Measurements from ENCODE around the gene CEP89.
"Not testable (repeated sequence)": the region's sequence is repeated elsewhere in the genome, so short reads cannot be mapped to it uniquely, and the experiment has no call there.

Gene CEP89

GRCh38 chr19:32971715-32972540 lies at the start of gene CEP89, which contains the start of gene FAAP24:
Gene CEP89, minus strand, starts transcription at chr19:32971958. Its CDS starts 84 bp downstream, at chr19:32971874.
Gene FAAP24, plus strand, starts transcription at chr19:32972242. Its CDS starts 955 bp downstream, at chr19:32973197.
- peak; percentile 99 for DNase-seq

- not testable (repeated sequence) for DNase-seq
These were observed 39.1 kb upstream of the CEP89 start for GRCh38 chr19:33010891-33011290.

- DNase-seq, result no peak
These were observed 37.0 kb upstream of the CEP89 start for GRCh38 chr19:33008738-33009137.

GRCh38 chr19:33005440-33005839 lies 33.7 kb upstream of the CEP89 start:
- DNase-seq, result no peak

- not testable (repeated sequence) for DNase-seq
These were observed 31.8 kb upstream of the CEP89 start for GRCh38 chr19:33003424-33004024.

GRCh38 chr19:33002126-33002865 lies 30.5 kb upstream of the CEP89 start:
- not testable (repeated sequence) for DNase-seq

GRCh38 chr19:33000910-33001309 lies 29.2 kb upstream of the CEP89 start:
- no peak for DNase-seq

GRCh38 chr19:33000510-33000909 lies 28.8 kb upstream of the CEP89 start:
- DNase-seq, result peak; percentile 5

GRCh38 chr19:32998722-32999121 lies 27.0 kb upstream of the CEP89 start:
- no peak for DNase-seq

GRCh38 chr19:32997716-32998355 lies 26.1 kb upstream of the CEP89 start:
- no peak for DNase-seq

GRCh38 chr19:32997061-32997464 lies 25.3 kb upstream of the CEP89 start:
- not testable (repeated sequence) for DNase-seq

- DNase-seq, result not testable (repeated sequence)
These were observed 24.2 kb upstream of the CEP89 start for GRCh38 chr19:32995966-32996365.

GRCh38 chr19:32988724-32989123 lies 17.0 kb upstream of the CEP89 start:
- DNase-seq, result no peak

GRCh38 chr19:32988254-32988653 lies 16.5 kb upstream of the CEP89 start:
- not testable (repeated sequence) for DNase-seq

- not testable (repeated sequence) for DNase-seq
These were observed 10.7 kb upstream of the CEP89 start for GRCh38 chr19:32982488-32982887.

GRCh38 chr19:32979807-32980206 lies 8.0 kb upstream of the CEP89 start:
- not testable (repeated sequence) for DNase-seq

- not testable (repeated sequence) for DNase-seq
These were observed 6.1 kb upstream of the CEP89 start for GRCh38 chr19:32977813-32978212.

GRCh38 chr19:32977280-32977679 lies 5.5 kb upstream of the CEP89 start:
- DNase-seq, result no peak

GRCh38 chr19:32976223-32976805 lies 4.6 kb upstream of the CEP89 start:
- DNase-seq, result peak; percentile 71

GRCh38 chr19:32971012-32971595 lies 654 bp downstream of the CEP89 start:
- no peak for DNase-seq

- no peak for DNase-seq
These were observed 2.2 kb downstream of the CEP89 start for GRCh38 chr19:32969549-32969948.

- no peak for DNase-seq
These were observed 5.0 kb downstream of the CEP89 start for GRCh38 chr19:32966750-32967149.

Data from activated CD4-positive, alpha-beta T cell treated with anti-CD3 and anti-CD28 coated beads, Interleukin-2, Interleukin-6, amounts not matched to agents 100 ng/mL and 50 ng/mL, durations not matched to agents 16 hours and 8 hours (primary cell).